Stimulated activated CD8-positive, alpha-beta memory T cell treated with anti-CD3 and anti-CD28 coated beads, Interleukin-2, amount 100 ng/mL, for 48 hours (primary cell): Measurements from ENCODE around the gene PPARD.
"Not testable (repeated sequence)": the region's sequence is repeated elsewhere in the genome, so short reads cannot be mapped to it uniquely, and the experiment has no call there.

ENCODE experiments used
- DNase-seq, 2 donors: peaks; one replicate each; pipeline ENCODE4 v3.0.0-alpha.2; 2020; ENCODE audit warnings: low read depth in 2 of 2

The PPARD gene

DNA sequence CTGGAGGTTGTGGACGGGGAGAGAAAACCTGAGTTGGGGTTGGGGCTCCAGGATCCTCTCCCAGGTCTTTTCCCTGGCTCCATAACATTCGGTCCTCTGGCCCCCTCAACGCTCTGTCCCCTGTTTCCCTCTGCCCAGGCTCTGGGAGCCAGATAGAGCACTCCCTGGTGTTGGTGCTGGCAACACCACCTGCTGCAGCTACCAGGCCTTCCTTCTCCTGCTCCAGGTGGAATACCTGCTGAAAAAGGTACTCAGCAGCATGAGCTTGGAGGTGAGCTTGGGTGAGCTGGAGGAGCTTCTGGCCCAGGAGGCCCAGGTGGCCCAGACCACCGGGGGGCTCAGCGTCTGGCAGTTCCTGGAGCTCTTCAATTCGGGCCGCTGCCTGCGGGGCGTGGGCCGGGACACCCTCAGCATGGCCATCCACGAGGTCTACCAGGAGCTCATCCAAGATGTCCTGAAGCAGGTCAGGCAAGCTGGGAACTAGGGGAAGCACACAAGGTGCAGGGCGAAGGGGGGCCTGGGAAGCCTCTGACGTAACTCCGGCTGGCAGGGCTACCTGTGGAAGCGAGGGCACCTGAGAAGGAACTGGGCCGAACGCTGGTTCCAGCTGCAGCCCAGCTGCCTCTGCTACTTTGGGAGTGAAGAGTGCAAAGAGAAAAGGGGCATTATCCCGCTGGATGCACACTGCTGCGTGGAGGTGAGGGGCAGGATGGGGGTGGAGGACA lies 30.1 kb upstream of the PPARD start:
- no peak for DNase-seq

DNA sequence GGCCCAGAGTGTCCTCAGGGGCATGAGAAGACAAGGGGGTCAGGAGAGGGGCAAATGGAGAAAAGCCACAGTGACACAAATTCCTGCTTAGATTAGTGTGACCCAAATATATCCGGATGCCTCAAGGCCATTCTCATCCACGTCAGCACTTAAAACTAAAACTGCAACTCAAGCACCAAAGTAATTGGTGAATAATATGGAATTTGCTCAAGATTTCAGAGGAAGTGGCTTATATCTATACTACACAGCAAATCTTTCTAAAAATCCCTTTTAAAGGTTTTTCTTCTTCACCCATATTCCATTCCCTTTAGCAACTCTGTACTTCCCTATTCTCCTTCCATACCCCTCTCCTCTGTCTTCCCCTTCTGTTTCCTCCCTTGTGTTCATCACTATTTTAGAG lies 29.6 kb upstream of the PPARD start:
- no peak for DNase-seq

DNA sequence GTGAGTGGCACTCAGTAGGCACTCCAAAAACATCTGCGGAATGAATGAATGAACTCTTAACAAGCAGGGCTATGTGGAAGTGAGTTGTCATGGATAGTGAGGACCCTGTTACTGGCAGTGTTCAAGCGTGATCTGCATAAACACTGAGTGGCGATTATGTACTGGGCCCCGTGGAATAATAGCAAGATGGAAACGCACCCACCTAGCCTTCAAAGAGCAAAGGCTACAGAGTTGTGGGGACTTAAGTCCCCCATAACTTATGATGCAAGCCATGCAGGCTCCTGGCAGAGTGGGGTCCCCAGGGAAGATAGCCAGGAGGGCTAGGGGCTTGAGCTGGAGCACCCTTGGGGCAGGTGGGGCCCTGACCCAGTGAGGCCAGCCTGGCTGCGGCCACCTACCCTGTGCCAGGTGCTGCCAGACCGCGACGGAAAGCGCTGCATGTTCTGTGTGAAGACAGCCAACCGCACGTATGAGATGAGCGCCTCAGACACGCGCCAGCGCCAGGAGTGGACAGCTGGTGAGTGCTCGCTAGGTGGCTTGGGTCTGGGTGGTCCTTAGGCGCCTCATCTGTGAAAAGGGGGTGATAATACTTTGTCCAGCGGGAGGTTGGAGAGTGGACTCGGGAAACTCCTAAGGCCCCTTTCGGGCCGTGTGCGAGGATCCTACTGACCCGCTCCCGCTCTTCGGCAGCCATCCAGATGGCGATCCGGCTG lies 24.7 kb upstream of the PPARD start:
- DNase-seq = no peak

DNA sequence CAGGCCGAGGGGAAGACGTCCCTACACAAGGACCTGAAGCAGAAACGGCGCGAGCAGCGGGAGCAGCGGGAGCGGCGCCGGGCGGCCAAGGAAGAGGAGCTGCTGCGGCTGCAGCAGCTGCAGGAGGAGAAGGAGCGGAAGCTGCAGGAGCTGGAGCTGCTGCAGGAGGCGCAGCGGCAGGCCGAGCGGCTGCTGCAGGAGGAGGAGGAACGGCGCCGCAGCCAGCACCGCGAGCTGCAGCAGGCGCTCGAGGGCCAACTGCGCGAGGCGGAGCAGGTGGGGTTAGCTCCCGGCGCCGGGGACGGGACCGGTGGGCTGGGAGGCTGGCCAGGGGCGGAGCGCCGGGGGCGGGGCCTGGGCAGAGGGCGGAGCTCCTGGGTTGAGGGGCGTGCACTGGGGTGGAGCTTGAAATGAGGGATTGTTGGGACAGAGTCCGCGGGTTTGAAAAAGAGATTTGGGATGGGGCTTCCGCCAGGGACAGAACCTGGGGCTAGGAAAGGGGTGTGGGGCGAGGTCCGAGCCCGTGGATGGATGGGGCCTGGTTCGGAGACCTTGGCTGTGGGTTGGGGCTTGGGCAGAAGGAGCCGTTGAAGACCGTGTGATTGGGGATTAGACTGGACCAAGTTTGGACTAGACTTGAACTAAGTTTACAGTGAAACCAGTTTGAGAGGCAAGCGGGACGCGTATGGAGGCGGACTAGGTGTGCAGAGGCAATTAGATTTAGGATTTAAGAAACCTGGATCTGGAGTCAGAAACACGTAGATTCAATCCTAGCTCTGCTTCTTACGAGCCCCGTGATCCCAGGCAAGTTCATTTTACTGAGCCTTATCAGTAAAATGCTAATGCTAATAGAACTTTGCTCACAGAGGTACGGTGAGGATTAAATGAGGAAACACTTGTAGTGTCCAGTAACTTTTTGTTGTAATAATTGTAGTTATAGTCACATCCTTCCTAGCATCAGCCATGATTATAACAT lies 23.9 kb upstream of the PPARD start:
- DNase-seq = no peak

DNA sequence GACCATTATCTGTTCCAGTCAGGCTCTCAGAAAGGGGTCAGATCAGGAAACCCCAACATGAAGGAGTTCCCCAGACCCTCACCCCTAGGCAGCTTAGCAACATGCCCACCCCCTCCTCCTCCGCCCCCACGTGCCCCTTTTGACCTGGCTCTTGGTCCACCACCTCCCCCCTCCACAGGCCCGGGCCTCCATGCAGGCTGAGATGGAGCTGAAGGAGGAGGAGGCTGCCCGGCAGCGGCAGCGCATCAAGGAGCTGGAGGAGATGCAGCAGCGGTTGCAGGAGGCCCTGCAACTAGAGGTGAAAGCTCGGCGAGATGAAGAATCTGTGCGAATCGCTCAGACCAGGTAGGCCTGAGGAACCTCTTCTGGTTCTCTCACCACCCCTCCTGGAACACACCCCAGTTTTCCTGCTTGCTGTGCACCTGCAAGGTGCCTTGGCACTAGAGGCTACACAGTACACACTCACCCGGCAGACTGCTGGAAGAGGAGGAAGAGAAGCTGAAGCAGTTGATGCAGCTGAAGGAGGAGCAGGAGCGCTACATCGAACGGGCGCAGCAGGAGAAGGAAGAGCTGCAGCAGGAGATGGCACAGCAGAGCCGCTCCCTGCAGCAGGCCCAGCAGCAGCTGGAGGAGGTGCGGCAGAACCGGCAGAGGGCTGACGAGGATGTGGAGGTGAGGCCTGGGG lies 22.9 kb upstream of the PPARD start:
- DNase-seq = no peak

DNA sequence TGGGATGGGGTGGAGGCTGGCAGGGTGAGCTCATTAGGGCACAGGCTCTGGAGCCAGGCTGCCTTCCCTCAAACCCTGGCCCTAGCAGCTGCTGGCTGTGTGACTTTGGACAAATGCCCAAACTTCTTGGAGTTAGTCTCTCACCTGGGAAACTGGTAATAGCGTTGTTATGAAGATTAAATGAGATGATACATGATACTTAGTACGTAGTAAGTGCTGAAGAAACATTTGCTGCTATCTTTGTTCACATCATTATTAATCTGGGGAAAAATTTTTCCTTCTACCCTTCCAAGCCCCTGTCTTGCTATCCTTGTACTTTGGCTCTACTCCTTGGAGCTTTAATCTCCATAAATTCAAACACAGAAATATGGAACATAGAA lies 22.3 kb upstream of the PPARD start:
- DNase-seq = no peak

DNA sequence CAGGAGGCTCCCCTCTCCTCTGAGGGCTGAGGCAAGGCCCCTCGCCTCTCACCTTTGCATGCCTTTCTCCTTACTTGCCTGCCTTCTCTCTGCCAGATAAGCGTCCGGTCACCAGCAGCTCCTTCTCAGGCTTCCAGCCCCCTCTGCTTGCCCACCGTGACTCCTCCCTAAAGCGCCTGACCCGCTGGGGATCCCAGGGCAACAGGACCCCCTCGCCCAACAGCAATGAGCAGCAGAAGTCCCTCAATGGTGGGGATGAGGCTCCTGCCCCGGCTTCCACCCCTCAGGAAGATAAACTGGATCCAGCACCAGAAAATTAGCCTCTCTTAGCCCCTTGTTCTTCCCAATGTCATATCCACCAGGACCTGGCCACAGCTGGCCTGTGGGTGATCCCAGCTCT lies 21.3 kb upstream of the PPARD start:
- DNase-seq = no peak

DNA sequence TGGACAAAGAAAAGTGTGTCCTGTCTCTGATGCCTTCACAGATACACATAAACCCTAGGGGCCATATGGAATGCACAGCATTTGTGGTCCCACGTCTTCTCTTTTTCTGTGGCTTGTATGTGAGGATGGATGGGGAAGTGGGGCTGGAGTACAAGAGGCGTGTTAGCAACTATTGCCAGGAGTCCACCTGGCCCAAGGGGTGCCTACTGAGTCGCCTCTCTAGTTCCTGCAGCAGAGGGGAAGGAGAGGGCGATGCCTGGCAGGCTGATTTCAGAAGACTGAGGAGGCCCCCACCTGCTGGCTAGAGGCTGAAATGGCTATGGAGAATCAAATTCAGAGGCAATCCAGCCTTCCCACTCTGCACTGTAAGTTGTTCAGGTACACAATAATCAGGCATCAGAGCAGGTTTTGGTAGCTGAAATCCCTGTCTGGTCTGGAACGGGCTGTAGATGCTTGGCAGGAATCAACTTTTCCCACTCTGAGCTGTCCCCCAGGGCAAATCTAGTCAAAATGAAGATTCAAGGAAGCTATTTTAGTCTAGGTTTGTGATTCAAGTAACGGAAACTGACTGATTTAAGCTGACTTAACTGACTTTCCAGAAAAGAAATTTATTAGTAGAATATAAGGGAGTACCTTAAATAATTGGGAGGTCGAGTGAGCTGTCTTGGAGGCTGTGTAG lies 14.9 kb upstream of the PPARD start:
- peak; percentile 49 to 50 for DNase-seq

DNA sequence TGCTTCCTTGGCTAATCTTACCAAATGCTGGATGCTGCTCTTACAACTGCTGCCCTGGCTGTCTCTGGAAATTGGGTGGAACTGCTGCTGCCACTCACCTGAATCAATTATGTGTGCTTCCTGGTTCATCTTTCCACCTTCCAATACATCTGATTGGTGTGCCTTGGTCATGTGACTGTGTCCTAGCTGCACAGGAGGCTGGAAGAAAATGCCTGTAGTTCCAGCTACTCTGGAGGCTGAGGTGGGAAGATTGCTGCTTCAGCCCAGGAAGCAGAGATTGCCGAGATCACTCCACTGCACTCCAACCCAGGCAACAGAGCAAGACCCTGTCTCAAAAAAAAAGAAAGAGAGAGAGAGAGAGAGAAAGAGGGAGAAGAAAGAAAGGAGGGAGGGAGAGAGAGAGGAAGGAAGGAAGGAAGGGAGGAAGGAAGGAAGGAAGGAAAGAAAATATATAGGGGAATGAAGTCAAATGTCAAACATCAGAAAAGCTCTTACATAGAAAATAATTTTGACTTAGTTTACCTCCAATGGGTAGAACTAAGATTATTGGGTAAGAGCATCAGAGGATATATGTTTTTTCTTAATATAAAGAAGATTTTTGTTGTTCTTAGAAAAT lies 14.1 kb upstream of the PPARD start:
- DNase-seq = no peak

DNA sequence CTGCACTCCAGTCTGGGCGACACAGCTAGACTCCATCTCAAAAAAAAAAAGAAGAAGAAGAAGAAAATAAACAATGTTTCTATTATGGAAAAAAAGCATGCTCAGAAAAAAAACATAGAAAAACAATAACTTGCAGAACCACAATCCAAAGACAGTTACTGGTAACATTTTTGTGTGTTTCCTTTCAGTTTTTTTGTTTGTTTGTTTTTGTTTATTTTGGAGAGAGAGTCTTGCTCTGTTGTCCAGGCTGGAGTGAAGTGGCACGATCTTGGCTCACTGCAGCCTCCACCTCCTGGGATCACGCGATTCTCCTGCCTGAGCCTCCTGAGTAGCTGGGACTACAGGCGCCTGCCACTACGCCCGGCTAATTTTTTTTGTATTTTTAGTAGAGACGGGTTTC lies 13.4 kb upstream of the PPARD start:
- DNase-seq = not testable (repeated sequence)

DNA sequence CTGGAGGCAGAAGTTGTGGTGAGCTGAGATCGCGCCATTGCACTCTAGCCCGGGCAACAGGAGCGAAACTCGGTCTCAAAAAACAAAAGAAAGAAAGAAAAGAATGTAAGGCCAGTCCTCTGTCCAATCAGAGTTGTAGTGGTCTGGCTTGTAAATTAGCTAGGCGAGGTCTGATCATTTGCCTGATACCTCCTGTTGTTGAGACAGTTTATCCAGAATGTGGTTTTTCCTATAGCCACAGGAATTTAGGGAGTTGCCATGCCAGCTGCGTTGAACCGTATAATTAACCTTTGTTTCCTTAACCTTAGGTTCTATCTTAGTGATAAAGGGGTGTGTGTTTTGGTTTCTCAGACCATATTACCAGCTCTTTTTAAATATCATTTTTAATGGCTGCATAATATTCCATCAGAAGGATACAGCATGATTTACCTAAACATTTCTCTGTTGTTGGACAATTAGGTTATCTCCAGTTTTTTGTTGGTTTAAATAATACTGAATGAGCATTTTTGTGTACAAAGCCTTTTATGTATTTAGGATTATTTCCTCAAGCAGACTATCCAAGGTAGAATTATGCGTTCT lies 11.7 kb upstream of the PPARD start:
- no peak for DNase-seq

DNA sequence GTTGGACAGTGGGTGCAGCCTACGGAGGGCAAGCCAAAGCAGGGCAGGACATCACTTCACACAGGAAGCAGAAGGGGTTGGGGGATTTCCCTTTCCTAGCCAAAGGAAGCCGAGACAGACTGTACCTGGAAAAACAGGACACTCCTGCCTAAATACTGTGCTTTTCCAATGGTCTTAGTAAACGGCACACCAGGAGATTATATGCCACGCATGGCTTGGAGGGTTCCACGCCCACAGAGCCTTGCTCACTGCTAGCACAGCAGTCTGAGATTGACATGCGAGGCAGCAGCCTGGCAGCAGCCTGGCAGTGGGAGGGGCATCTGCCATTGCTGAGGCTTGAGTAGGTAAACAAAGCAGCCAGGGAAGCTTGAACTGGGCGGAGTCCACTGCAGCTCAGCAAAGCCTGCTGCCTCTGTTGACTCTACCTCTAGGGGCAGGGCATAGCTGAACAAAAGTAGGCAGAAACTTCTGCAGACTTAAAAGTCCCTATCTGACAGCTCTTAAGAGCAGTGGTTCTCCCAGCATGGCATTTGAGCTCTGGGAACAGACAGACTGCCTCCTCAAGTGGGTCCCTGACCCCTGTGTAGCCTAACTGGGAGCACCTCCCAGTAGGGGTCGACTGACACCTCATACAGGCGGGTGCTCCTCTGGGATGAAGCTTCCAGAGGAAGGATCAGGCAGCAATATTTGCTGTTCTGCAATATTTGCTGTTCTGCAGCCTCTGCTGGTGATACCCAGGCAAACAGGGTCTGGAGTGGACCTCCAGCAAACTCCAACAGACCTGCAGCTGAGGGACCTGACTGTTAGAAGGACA lies 10.1 kb upstream of the PPARD start:
- DNase-seq = peak in 1 of 2 donors; percentile 24

DNA sequence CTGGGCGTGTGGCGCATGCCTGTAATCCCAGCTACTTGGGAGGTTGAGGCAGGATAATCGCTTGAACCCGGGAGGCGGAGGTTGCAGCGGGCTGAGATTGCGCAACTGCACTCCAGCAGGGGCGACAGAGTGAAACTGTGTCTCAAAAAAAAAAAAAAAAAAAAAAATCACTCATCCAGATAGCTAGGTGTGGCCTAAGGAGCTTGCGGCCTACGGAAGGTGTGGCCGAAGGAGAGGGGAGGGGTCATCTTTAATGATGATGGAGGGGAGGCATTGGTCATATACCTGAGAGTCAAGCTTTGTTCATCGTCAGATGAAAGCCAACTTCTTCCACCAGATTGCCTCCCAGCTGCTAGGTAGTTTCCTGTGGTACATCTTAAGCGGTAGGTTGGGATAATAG lies 801 bp upstream of the PPARD start:
- no peak for DNase-seq

DNA sequence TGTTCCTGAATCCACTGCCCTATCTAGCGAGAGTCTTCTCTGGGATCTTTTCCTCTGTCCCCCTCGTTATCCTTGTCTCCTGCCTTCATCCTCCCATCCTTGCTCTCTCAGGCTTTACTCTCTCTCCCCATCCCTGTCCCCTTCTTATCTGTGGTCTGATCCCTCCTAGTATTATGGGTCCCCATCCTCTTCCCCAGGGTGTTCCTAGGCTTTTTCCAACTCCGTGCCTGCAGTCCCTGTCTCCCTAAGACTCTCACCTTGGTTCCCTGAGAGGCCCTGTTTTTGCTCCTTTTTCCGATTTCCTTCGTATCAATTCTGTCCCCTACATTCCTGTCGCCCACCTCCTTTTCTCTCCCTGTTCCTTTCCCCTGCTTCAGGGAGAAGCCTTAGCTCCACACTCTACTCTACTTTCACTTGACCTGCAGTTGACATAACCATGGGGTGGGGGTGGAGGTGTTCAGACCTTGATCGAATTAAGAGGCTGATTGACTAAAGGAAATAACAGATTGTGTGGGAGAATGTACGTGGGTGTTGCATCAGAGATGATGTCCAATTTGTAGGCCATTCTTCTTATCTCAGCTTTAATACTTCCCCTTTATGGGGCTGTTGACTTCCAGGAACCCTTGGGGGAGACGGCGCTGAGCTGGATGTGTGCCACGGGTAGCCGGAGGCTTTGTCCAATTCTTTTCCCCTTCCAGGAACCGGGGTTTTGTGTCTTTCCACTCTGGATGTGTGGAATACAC lies 905 bp downstream of the PPARD start:
- no peak for DNase-seq

DNA sequence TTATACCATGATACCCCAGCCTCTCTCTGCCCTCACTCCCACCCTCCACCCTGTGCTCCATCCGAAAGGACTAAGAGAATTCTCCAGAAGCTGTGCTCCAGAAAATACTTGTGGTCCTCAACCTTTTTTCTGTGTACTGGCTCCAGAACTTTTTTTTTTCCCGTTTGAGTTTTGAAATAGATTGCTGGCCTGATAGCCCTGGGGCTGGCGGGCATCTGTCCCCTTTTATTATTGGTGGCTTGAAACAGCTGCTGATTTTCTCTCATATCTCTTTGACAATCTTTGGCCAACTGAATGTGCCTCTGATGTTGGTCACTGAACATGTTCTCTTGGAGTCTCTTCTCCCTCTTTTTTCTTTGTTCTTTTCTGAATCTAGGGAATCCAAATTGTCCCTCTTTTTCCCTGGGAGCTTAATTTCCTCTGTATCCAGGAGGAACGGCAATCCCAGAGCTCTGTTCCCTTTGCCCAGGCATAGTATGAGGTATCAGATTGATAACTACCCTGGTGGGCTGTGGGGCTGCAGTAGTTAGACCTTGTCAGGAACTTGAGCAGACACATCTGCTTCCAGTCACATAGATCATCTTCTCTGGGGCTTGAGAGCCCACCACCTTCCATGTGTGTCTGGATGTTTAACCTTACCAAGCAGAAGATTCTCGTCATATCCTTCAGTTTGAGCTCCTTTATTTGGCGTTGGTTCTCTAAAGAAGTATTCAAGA lies 1.6 kb downstream of the PPARD start:
- DNase-seq = no peak

DNA sequence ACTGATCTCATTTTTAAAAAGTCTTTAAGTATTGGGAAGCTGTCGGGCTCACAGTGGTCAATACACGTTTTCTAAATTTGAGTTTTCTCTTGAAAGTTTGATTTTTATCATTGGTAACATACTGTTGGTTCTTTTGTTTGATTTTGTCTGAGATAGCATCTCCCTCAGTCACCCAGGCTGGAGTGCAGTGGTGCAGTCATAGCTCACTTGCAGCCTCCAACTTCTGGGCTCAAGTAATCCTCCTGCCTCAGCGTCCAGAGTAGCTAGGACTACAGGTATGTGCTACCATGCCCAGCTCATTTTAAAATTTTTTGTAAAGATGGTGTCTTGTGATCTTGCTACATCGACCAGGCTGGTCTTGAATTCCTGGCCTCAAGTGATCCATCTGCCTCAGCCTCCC lies 9.1 kb downstream of the PPARD start:
- no peak for DNase-seq

DNA sequence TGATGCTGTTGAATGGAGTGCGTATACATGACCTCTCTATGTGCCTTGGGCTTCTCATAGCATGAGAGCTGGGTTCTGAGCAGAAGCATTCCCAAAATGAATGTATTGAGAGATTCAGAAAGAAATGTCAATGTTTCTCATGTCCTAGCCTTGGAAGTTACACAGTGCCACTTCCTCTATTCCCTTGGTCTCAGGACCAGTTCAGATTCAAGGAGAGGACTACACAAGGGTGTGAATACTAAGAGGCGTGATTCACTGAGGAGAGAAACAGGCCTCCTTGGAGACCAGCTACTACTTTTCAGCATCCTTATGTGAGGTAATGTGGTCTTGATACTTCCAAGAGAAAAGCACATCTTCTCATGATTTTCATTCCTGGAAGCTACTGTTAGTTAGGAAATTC lies 10.4 kb downstream of the PPARD start:
- DNase-seq = no peak
